Fibroblast of gingiva (primary cell): Measurements from ENCODE around the gene BBS10.
"Not testable (repeated sequence)": the region's sequence is repeated elsewhere in the genome, so short reads cannot be mapped to it uniquely, and the experiment has no call there.

ENCODE experiments used
- DNase-seq: peaks from one replicate; pipeline ENCODE4 v3.0.0-alpha.2; 2011; ENCODE audit warnings: low read depth

Gene BBS10

DNA sequence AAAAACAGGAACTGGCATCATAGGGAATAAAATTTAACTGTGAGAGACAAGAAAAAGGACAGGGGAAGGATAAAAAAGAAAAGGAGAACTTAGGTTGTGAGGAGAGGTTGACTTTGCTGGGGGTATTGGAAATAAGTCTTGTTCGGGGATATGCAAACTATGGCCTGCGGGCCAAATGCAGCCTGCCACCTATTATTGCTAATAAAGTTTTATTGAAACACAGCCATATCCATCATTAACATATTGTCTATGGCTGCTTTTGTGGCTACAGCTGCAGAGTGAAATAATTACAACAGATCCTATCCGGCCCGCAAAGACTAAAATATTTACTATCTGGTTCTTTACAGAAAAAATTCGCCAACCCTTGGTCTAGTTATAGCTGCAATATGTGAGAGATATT lies 18.6 kb downstream of the BBS10 start:
- DNase-seq: no peak

- peak; percentile 68 for DNase-seq
Observed at GRCh38 chr12:76329159-76329558, 19.1 kb downstream of the BBS10 start.

- not testable (repeated sequence) for DNase-seq
Observed at GRCh38 chr12:76319595-76320319, 28.5 kb downstream of the BBS10 start.

- no peak for DNase-seq
Observed at GRCh38 chr12:76318773-76319594, 29.2 kb downstream of the BBS10 start.

DNA sequence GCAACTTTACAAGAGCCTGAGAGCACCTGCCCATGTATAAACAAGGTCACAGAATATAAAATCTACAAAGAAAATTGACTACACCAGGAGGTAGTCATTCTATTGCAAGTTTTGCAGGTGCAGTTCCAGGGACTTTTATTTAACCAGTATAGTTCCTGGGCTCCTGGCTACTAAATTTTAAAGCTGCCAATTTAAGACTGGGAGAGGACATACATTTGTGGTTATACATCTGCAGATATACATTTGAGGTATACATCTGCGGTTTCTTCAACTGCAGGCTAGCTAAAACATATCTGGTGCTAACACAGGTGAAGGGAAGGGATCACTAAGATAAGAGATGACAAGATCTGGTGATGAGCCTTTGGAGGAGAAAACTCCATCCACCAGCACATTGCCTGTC lies 30.2 kb downstream of the BBS10 start:
- DNase-seq: no peak

DNA sequence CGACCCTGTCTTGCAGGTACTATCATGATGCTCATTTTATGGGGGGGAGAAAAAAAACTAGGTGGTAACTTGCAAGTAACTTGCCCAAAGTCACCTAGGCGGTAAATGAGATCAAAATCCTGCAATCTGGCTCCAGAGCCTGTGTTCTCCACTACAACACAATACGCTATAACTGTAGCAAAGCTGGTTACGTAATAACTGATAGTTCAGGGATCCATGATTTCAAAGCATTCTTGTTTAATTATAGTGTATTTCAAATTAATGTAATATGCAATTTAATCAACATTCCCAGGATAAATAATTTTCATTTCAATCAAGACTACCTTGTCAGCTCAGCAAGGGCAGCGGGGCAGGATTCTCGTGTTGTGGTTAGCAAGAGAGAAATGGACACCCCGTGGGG lies 31.7 kb downstream of the BBS10 start:
- DNase-seq: no peak

DNA sequence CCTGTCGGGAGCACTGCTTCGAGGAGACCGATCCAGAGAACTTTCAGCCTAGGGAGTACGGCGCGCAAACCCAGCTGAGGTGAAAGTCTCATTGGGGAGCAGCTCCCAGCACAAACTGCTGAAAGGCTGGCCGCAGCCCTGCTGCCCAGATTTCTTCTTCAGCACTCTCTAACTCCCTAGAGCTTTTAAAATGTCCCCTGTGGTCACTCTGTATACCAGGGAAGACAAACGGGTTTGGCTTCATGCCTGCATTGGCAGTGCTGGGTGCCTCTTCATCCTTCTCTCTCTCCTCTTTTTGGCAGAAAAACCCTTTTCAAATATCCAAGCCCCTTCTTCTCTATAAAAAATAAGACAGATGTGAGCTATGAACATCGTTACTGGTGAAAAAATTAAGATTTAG lies 34.9 kb downstream of the BBS10 start:
- no peak for DNase-seq

DNA sequence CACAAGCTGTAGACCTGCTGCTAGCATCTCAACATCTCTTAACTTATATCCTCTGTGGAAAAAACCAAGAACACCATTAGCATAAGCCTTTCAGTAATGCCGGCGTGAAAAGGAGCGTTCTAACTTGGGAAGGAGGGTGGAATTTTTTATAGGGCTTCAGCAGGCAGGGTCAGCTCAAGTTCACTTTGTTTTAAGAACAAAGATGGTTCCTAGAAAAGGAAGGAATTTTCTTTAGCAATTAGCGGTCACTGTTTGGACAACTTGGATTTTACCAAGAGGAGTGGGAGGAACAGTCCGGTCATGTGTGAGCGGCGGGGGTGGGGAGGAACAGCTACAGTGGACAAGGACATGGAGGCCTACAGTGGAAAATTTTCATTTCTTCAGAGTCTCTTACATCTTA lies 35.9 kb downstream of the BBS10 start:
- DNase-seq: no peak

DNA sequence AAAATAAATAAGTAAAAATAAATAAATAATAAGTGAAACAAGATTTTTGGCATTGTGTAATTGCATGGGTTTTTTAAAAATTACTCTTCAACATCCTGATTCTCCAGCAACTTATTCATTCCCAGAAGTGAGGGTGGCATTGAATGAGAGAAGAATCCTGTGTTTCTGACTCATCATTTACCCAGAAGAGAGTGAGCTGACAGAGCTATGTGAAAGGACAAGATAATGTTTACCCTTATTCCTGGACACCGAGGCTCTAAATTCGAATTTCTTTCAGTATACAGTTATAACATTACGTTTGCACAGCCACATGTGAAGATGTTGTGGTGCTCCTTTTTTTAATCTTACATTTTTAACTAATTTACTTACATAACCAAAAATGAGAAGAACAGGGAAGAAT lies 36.4 kb downstream of the BBS10 start:
- DNase-seq: peak; percentile 73

DNA sequence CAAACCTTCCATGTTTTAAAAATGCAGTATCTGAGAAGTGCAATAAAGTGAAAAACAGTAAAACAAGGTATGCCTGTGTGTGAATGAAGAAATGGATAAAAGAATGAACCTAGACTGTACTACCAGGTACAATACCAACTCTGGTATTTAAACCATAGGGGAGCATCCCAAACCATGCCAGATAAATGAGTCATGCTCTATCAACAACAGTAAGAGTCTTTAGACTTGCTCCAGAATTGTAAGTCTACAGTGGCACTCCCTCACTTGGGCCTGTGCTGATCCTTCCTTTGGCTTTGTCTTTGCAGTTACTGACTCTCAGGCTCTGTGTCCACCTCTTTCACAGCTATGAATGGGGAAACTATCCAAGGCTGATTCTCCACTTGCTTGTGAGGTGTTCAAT lies 38.1 kb downstream of the BBS10 start:
- no peak for DNase-seq

- peak; percentile 14 for DNase-seq
Observed at GRCh38 chr12:76308866-76309265, 39.3 kb downstream of the BBS10 start.

- DNase-seq: no peak
Observed at GRCh38 chr12:76307083-76307482, 41.1 kb downstream of the BBS10 start.

GRCh38 chr12:76303989-76304460 lies 44.2 kb downstream of the BBS10 start:
- no peak for DNase-seq

DNA sequence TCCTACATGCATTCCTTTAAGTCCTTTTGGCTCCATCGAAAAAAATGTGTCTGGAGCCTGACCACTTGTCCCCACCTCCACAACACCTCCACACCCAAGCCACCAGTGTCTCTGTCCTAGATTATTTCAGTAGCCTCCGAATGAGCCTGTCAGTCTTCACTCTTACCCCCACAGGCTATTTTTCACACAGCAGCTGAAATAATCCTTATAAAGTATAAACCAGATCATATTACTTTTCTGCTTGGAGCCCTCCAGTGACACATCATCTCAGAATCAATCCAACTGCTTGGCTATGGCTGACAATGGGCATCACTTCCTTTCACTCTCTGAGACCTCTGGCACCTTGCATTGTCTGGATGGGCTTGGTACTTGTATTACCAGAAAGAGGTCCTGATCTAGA lies 44.9 kb downstream of the BBS10 start:
- DNase-seq: peak; percentile 5

- no peak for DNase-seq
Observed at GRCh38 chr12:76300297-76300665, 47.9 kb downstream of the BBS10 start.

- DNase-seq: no peak
Observed at GRCh38 chr12:76299536-76300296, 48.5 kb downstream of the BBS10 start.
